Stimulated activated naive CD4-positive, alpha-beta T cell (primary cell): Measurements from ENCODE around the gene FYCO1.
A peak's percentile ranks its signal among the peaks of the same experiment; 100 is the strongest.

Source experiments
- DNase-seq, 6 experiments: peaks; one replicate each; lab custom pipeline; 2025; lab: John Stamatoyannopoulos, UW

The FYCO1 gene

DNA sequence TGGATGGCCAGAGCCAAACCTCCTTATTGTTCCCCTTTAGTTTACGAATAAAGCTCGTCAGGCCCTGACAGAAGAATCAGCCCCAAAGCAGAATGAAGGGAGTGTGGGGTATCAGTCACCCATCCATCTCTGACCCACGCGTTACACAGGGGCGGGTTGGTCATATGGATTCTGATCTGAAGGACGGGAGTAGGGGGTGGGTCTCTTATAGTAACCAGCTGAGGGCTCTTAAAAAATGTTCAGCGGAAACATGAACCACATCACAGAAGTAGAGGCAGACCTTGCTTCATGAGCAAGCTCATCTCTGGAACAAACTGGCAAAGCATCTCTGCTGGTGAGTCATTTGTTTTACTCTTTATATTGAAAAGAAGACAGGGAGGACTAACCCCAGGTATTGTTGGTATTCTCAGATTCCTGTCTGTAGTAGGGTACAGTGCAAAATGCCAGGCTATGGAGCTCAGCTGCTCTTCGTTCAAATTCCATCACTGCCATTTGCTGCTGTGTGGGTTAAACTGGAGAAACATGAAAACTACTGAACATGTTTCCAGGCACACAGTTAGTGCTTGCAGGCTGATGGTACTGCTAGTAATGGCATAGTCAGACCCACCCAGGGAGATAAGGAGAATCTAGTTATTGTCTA, 52.3 kb downstream of the FYCO1 start, which contains the start of gene CXCR6:
Gene CXCR6, plus strand, starts transcription at position 258 of the 640 bp plus-strand sequence. CDS start 3,018 bp downstream, outside the sequence.
- peak in 3 of 6 experiments; percentile 26 to 31 (median 29) for DNase-seq

DNA sequence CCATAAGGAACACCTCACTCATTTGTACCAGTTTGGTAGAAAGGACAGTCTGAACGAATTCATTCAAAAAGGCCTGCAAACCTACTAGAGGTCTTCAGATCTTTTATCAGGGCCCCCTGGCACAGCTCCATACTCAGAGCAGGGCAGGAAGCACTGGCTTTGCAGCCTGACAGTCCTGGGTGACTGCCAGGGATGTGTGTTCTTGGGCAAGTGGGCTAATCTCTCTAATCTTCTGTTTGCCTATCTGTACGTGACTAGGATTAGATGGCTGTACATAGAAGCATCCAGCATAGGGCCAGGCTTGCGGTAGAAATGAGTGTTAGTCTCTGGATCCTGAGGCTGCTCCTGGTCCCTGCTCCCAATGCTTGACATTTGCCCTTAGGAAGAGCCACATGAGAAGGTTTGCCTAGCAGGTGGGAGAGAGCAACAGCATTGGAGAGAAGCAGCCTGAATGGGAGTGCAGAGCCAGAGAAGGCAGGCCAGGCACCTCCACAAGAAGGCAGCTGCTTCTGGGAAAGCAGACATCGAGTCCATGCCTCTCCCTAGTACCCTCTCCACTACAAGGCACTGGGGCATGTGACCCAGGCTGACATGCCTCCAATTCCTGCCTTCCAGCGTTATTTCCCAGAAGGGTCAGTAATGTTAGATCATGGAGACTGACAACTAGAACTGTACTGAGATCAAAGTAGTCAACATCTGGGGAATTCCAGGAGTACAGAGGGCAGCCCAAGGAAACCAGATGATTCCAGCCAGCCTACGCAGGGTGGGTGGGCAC, 53.4 kb downstream of the FYCO1 start:
- DNase-seq: no peak

DNA sequence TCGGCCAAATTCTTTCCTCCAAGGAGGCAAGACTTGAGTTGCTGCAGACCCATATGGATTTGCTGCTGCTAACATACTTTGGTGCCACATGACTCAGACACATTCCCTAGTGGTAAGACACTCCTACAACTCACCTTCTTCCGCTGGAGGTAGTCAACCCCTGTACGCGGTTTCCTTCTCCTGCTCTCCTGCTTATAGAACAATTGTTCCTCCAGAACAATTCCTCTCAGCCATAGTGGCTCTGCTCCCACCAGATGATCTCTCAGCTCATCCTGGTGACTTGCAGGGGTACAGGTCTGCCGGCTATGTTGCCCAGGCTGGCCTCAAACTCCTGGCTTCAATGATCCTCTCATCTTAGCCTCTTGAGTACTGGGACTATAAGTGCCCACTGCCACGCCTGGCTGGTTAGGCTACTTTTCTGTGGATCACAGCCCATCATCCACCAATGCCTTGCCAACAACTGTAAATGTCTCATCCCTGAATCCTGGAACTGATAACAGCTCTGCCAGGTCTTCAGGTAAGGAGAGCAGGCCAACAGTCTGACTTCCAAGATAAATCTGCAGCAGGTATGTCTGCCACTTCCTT, 54.8 kb downstream of the FYCO1 start:
- no peak for DNase-seq

DNA sequence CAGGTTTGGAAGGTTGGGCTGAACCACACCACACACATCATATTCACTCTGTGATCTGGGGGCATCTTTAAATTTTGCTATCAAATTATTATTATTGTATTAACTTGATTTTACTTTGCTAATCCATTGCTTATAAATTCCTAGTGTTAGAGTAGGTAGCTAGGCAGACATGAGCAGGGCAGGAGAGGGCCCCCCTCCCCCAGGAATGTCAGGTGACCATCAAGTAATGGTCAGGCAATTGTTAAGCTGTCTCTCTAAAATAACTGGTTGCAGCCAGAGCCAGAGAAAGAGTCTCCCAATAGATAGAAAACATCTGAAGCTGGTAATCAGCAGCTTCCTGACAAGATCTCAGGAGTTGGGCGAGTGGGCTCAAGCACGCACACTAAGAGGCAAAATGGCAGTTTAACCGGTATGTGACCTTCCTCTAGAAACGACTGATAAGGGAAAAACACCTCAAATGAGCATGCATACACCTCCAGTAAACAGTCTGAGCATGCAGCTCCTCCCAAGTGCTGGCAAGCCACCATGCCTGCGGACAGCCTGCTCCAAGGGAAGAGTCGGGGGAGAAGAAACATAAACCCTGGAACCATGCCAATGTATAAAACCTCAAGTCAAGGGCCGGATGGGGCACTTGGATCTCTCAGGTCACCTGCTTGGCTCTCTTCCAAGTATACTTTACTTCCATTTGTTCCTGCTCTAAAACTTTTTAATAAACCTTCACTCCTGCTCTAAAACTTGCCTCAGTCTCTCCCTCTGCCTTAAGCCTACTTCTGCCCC, 55.4 kb downstream of the FYCO1 start:
- DNase-seq: no peak

DNA sequence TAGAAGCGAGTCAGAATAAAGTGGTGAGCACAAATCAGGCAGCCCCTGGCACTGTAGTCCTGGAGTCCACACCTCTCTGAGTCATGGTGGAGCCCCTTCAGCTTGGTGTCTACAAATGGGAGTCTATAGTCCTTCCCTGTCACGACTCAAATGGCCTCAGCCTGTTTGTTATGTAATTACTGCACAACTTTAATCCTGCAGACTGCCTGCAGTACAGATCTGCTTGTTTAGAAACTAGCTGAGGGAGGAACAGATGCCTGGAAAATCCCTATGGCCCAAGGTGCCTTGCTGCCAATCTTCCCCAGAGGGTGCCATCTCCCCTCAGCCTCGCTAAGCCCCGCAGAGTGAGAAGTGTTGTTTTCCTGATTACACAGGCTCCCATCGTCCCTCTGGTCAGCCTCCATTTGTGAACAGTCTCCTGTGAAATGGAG, 56.3 kb downstream of the FYCO1 start:
- no peak for DNase-seq

DNA sequence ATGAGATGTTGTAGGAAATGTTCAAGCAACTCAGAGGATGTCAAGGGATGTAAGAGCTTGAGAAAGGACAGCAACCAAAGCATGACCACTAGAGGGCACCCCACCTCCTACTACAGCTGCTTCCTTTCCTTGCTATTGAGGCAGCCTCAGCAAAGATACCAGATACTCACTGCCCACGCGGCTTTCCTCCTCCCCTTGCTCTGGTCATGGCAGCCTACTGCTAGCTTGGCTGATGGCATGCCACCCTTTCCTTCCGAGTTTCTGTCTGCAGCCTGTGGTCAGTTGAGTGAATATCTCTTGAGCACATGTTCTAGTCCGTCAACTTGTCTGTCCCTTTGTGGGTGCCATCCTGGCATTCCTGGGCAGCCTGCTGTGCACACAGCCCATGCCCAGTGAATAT, 56.8 kb downstream of the FYCO1 start:
- DNase-seq: peak; percentile 58 to 82 (median 70)

DNA sequence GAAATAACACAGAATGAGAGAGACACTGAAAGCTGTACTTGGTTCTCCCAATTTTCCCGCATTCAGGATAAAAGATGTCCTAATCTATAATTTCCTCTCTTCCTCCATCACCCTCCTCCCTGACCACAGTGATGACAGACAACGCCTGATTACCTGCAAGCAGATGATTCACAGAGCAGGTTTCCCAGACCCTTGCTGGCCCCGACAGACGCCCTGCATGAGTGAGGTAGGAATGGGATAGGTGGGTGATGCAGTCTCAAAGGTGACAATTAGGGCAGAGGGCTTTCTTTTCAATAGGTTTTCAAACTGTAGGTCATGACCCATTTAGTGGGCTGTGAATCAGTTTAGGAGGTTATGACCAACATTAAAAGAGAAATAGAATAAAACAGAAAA, 57.6 kb downstream of the FYCO1 start:
- no peak for DNase-seq

DNA sequence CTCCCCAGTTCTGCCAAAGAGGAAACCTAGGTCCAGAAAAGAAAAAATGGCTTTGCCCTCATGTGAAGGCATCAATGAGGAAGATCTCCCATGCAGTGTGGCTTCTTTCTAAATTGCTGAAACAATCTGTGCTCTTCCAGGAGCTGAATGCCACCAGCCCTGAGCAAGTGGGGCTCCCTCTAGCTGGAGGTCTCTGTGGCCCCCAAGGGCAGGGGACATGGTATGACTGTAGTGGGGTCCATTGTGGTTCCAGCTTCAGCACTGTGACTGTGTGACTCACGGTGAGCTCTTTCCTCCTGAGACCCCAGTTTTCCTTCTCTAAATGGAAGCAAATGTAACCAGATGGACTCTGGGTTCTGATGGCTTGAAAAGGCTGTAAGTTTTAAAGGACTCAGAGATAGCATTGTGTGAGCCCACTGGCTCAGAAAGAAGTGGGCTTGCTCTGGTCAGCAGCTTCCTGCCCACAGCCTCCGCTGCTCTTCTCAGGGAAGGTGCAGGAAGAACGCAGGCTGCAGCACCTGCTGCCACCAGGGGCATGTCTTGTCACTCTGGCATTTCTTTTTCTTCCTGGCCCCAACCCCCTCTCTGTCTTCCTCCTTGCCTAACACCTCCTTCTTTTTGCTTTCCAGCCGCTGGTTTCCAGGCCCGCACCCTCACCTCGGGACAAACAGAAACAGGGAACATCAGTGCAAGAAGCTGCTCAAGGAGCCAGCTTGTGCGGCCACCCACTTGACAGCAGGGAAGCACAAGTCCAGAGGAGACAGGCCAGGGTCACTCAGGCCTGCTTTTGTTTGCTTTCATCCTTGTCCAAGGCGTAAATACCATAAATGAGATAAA, 58.2 kb downstream of the FYCO1 start:
- DNase-seq: no peak

DNA sequence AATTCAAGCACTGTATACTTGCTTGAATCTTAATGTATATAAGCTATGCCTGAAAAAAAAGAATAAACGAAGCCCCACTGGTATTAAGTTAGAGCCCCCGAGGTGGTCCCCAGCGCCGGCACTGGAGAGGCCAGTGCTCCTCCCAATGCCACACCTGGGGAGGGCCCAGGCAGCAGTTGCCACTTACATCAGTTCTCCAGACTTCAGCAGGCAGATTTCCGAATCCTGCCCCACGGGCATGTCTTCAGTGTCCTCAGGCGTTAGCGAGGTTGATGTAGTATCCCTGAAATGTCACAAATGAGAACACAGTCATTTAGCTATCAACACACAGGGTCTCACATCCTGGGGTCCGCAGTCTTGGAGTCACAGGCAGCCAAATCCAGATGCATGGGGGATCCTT, 59.4 kb downstream of the FYCO1 start:
- no peak for DNase-seq

DNA sequence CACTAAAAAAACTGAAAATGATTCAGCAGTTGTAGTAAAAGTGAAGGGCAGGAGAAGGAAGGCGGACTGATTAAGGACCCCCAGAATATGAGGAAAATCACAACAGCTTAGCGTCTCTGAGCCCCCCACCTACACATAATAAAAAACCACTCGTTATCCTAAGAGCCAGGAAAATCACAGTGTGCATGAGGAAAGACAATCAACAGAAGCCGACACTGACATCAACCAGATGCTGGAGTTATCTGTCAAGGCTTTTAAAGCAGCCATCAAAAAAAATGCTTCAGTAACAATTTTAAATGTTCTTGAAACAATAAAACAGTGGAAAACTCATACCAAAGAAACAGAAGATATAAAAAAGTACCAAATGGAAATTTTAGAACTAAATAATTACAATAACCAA, 62.0 kb downstream of the FYCO1 start:
- DNase-seq: no peak

DNA sequence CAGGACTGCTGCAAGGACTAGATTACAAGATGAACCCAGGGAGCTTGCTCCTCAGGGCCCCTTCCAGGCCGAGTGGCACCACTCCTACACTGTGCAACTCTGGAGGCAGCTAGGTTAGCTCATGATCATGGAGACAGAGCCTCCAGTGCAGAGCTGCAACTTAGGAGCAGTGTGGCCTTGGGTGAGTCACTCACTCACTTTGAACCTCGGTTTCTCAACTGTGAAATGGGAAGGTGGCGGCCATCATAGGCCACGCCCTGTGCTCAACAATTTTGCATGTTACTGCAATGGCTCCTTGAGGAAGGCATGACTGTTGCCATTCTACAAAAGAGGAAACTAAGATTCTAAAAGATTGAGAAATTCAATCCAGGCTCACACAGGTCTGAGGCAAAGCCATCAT, 63.5 kb downstream of the FYCO1 start:
- no peak for DNase-seq

DNA sequence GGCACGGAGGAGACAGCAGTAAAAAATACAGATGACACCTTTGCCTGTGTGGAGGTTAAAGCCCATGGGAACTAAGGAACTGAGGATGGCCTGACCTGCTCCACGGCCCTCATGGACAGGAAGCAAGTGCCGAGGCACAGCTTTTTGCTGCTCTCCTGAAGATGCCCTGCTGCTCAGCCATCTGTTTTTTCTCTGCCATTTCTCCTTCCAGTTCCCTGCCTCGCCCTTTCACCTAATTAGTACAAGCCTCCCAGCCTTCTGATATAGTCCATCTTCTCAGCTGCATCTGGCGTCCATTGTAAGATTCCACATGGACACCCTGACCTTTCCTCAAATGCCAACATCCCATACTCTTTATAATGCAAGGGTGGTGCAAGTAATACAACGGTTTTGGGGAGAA, 64.1 kb downstream of the FYCO1 start:
- DNase-seq: no peak

DNA sequence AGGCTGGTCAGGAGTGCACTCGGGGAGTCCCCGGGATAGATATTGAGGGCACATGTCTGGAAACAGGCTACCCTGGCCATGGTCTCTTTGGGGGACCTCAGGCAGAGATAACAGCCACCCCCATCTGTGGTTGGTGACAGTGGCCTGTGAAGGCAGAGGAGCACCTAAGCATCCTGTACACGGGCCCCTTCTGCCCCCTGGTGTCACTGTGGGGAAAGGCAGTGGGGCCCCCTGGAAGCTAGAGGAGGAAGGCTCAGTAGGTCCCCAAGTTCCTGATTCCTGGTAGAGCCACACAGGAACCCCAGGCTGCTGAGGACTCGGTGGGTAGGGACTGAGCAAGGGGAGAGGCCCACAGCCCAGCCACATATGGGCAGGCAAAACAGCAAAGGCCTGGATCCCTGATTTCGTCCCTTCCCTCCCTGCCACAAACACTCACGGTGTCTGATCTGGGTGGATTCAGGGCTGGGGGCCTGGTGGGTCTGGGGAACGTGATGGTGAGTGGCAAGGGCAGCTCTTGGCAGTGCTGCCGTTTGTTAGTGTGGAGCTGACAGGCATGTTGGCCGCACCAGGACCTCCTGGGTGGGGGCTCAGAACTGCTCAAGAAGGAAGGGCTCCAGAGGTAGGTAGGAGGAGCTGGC, 66.5 kb downstream of the FYCO1 start:
- DNase-seq: peak; percentile 10 to 72 (median 52)

DNA sequence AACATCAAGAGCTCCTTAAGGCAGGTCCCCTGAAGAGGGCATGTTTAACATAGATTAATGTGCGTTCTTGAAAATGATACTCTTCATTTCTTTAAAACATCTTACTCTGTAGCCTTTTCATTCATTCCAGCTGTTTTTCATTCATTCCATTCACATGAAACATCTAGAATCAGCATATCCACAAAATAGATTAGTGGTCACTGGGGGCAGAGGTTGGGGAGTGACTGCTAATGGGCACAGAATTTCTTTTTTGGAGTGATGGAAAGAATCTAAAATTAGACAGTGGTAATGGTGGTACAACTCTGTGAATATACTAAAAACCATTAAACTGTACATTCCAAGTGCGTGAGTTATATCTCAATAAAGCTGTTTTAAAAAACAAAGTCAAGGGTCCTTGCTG, 67.7 kb downstream of the FYCO1 start:
- DNase-seq: no peak

DNA sequence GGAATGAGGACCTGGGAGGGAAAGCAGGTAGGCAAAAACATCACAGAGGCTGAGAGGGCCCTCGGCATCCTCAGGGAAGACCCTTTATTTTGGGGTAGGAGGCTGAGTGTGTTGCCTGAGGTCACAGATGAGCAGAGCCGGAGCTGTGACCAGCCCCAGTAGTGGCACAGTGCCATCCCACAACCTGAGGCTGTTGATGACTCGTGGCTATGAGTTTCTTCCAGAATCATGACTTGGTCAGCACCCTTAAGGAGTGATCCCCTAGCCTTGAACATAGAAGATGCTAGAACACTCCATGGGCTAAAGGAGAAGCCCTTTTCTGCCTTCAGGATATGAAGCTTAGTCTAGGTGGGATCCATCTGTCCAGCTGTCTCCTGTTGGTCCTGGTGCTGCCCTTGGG, 71.9 kb downstream of the FYCO1 start:
- DNase-seq: no peak

DNA sequence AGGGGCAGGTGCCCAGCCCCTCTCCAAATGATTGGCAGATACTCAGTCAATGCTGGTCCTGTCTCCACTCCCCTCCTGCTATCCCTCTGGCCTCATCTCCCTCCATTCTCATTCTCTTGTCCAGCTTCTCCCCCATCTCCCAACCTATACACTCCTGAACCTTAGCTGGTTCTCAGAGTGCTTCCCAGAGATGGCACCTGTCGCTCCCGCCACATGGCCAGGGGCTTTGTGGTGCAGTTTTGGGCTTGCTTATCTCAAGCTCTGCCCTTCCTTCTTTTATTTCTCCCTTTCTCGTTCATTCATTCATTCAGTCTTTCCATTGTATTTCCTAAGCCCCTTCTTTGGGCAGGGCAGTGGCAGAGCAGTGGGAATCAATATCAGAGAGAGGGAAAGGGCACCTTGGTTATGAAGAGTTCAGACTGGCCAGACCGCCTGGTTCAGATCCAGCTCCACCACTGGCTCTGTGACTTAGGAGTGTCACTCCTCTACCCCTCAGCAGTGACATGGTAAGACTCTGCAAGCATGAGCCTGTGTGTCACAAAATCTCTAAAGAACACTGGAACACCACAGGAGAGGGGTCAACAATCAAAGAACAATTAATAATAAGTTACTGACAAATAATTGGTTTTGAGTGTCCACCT, 72.6 kb downstream of the FYCO1 start:
- no peak for DNase-seq

DNA sequence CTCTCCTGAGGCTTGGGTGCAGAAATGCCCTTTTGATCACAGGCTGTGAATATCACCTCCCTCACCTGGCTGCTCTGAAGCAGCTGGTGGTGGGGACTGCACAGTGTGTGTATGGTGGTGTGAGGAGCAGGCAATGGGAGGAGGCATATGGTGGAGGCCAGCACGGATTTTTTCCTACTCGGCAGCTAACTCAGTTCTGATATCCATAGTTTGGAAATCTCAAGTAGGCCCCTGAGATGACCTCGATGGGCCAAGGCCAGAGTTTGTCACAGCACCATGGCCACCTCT, 73.6 kb downstream of the FYCO1 start:
- DNase-seq: no peak

DNA sequence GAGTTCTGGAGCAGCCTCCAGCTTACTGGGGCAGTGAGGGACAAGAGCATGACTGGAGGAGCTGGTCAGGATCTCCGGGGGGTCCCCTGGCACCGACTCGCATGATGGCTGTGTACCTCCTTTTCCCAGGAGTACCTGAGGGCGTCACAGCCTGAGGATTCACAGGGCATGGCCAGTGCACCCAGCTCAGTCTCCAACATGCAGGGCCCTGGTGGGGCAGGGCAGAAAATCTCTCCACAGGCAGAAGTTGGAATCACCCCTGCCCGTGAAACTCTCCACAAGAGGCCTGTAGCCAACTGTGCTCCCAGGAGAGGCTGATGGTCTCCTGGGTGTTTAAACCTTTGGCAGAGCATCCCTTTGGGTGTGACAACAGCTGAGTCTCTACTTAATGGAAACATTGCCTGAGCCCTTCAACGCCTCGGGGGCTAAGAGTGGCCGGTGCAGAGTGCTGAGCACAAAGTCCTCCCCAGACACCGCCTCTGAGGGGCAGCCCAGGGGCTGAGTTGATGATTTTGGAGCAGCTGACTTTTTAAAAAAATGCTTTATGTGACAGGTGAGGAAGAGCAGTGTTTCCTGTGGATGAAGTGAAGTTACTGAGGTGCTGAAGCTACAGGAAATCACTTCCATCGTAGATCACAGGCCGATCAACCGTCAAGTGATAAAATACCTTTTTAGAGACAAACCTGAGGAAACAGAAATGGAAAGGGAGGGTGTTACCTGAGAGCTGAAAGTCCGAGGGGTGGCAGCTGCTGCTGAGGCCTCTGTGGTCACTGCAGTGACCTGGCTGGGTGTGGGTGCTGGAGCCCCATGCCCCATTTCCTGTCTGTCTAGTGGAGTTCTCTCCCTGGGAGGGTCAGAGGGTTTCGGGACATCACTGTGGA, 74.2 kb downstream of the FYCO1 start:
- peak in 1 of 6 experiments; percentile 9 for DNase-seq

DNA sequence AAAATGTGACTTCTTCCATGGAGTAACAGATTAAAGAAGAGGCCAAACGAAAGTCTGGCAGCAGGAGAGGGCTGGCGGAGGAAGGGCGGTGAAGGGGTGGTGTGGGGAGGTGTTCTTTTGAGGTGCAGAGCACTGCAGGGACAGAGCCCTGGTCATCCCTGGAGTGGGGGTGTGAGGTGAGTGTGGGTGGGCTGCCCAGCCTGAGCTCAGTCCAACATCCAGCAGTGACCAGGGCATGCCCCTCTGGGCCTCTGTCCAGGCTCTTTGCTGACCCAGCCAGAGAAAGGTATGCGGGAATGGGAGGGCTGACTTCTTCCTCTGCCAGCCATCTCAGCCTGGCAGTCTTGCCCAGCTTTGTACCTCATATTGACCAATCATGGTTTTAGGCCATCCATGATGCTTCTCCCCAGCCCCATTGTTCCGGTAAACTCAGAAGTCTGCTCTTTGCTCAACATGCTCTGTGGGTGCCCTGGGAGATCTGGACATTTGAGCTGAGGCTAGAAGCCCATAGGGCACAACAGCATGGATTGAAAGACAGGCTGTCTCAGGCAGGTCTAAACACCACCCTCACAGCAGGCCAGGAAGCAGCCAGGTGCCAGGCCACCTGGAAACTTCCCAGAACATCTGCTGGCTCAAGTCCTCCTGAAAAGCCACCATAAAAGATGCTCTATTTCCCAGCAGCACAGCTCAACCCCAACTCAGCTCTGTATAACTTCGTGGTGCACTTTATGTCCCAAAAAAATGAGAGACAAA, 78.3 kb downstream of the FYCO1 start:
- DNase-seq: no peak
